Pancreas (tissue), 10 donors: ENCODE data around the gene PHACTR4. TPM values are rescaled to one million over a fixed set of nuclear protein-coding genes. Genes with fewer than 3 reads are reported as not detected.
"Not testable (repeated sequence)": the region's sequence is repeated elsewhere in the genome, so short reads cannot be mapped to it uniquely, and the experiment has no call there.

Experiments
- ATAC-seq, 4 donors: fragments of 200-7000 bp; cut with Tn5 transposase; one replicate each; pipeline versions ENCODE4 v1.8.0 to v1.9.1; 2020; ENCODE audit warnings: mild to moderate bottlenecking in 4 of 4, moderate library complexity in 4 of 4
- DNase-seq, 6 donors: peaks; one replicate each; pipeline ENCODE4 v3.0.0-alpha.2; 2020
- FAIRE-seq: peaks from 2 replicates; lab custom pipeline; 2012; peaks lifted over from hg19 to GRCh38; lab: Jason Lieb, UNC
- H3K27ac ChIP-seq, 4 donors: fragments of 200-600 bp; sonication (generic); 1 replicate in 3 of 4; 2 replicates in 1 of 4; pipeline versions ENCODE4 v1.5.0 to v1.8.0; 2020
- H3K27me3 ChIP-seq, 4 donors: fragments of 200-600 bp; one replicate each; pipeline ENCODE4 v1.8.0; 2021
- H3K36me3 ChIP-seq, 3 donors: fragments of 200-600 bp; sonication (generic) in 1 of 3; one replicate each; pipeline versions ENCODE4 v1.5.0 to v1.8.0; 2020 to 2021
- H3K4me1 ChIP-seq, 3 donors: fragments of 200-600 bp; one replicate each; pipeline ENCODE4 v1.8.0; 2021
- H3K4me3 ChIP-seq, 4 donors: fragments of 200-600 bp; sonication (generic) in 2 of 4; one replicate each; pipeline versions ENCODE4 v1.5.0 to v1.8.0; 2020 to 2021
- H3K9me3 ChIP-seq, 4 donors: fragments of 200-600 bp; one replicate each; pipeline ENCODE4 v1.8.0; 2021
- WGBS, 2 donors: extraction: QIAGEN DNeasy Blood & Tissue Kit; methylation state at CpG; one replicate each; pipeline ENCODE4 v1.1.7; 2013; 5-methylcytosine and 5-hydroxymethylcytosine counted together
- intact Hi-C, 3 donors: fragments of 100-400 bp; cut with DNase I; formaldehyde crosslinking; loops; one replicate each; pipeline versions ENCODE4 v1.11.1 to v1.14.2; 2022
- polyA plus RNA-seq, 2 donors: library from polyadenylated mRNA; stranded (reverse); fragments of 200-250 nt; gene quantifications; one replicate each; pipeline ENCODE4 v1.2.3, GENCODE V29; 2013
- total RNA-seq, 6 donors: library from RNA; stranded (reverse); fragmentation: NEBNext Ultra II Directional in 4 of 6; extraction: Animal tissue kit (Norgen Biotek cat#: 25700) in 4 of 6; gene quantifications; one replicate each; pipeline versions ENCODE4 v1.2.1 to v1.2.4, GENCODE V29; 2021 to 2023
- TF ChIP-seq, protein P1 (sequence below), 4 donors: fragments of 200-600 bp; sonication (generic) in 3 of 4; IDR thresholded peaks; one replicate each; pipeline versions ENCODE4 v1.5.0 to v1.8.0; 2021; ENCODE audit warnings: antibody characterized with exemption in 4 of 4
- donor health status: healthy with polysubstance abuse.
- donor health status: DM: no; HTN: no; CAD: no; lungs with moderate emphysema.
- donor health status: DM: no; HTN: no; CAD: no.
- donor health status: control.
- donor health status: control.
- donor health status: Bipolar disorder and iron deficiency.
- donor health status: DM: yes; HTN: yes; CAD: no.
- donor health status: DM: no; HTN: no; CAD: no.
- donor health status: DM: no; HTN: no; CAD: no.
- donor health status: DM: yes; HTN: yes; CAD: no.

Gene PHACTR4
- total and polyA plus RNA-seq, 8 donors, result 12.5 to 25.8 (median 14.1) TPM

- peaks cover 0 to 9% (median 0%) of the 10 kb centered on the region in 3 donors for H3K4me1 ChIP-seq
- DNase-seq (no peak), FAIRE-seq (no peak), ATAC-seq (no peak)
- no peak overlapping the region for H3K4me3 ChIP-seq
- intact Hi-C loops, result loop anchor here in 1 of 3 donors (10.0 kb wide), 1 partner anchor 83 kb away; no protein-coding TSS in a partner anchor
- H3K36me3 ChIP-seq, result no peaks in the 10 kb centered on the region
- H3K27me3 ChIP-seq, result no peaks in the 10 kb centered on the region
- WGBS, 2 donors, result 83 to 85% methylated on average over 6 of the region's 6 CpGs
- no peaks in the 10 kb centered on the region for H3K9me3 ChIP-seq
- no peak overlapping the region for H3K27ac ChIP-seq
- TF ChIP-seq, protein P1, sequence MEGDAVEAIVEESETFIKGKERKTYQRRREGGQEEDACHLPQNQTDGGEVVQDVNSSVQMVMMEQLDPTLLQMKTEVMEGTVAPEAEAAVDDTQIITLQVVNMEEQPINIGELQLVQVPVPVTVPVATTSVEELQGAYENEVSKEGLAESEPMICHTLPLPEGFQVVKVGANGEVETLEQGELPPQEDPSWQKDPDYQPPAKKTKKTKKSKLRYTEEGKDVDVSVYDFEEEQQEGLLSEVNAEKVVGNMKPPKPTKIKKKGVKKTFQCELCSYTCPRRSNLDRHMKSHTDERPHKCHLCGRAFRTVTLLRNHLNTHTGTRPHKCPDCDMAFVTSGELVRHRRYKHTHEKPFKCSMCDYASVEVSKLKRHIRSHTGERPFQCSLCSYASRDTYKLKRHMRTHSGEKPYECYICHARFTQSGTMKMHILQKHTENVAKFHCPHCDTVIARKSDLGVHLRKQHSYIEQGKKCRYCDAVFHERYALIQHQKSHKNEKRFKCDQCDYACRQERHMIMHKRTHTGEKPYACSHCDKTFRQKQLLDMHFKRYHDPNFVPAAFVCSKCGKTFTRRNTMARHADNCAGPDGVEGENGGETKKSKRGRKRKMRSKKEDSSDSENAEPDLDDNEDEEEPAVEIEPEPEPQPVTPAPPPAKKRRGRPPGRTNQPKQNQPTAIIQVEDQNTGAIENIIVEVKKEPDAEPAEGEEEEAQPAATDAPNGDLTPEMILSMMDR (IDR thresholded peaks at IDR 0.05), result no peak
Observed at GRCh38 chr1:28521502-28522164, 152.1 kb downstream of the PHACTR4 start.

GRCh38 chr1:28522537-28522936 is 153.0 kb downstream of the PHACTR4 start:
- 97% methylated on average over 9 of the region's 9 CpGs for WGBS, 2 donors
- intact Hi-C loops, result loop anchor here in 1 of 3 donors (10.0 kb wide), 1 partner anchor 82 kb away; no protein-coding TSS in a partner anchor
- not testable (repeated sequence) for H3K9me3 ChIP-seq

GRCh38 chr1:28525002-28525642 is 155.6 kb downstream of the PHACTR4 start:
- H3K36me3 ChIP-seq, DNase-seq, ATAC-seq, H3K4me1 ChIP-seq, H3K27me3 ChIP-seq, H3K27ac ChIP-seq, H3K4me3 ChIP-seq, FAIRE-seq, H3K9me3 ChIP-seq: not testable (repeated sequence)
- 47 to 49% methylated on average over 10 of the region's 10 CpGs for WGBS, 2 donors
- intact Hi-C loops, result loop anchor here in 1 of 3 donors (10.0 kb wide), 1 partner anchor 80 kb away; no protein-coding TSS in a partner anchor

More at GRCh38 chr1:28522537-28522936, 153.0 kb downstream of the PHACTR4 start:
- not testable (repeated sequence) for FAIRE-seq, DNase-seq, H3K27ac ChIP-seq, H3K36me3 ChIP-seq, ATAC-seq, H3K4me1 ChIP-seq, H3K4me3 ChIP-seq, H3K27me3 ChIP-seq

- TF ChIP-seq, protein P1 (IDR thresholded peaks at IDR 0.05), result no peak
- ATAC-seq (peak; percentile 56 to 90 (median 78)), DNase-seq (peak in 2 of 6 donors; percentile 31 to 32), FAIRE-seq (no peak)
- Histone ChIP-seq H3K4me3 (no peak overlapping the region), H3K9me3 (no peaks in the 10 kb centered on the region), H3K4me1 (no peaks in the 10 kb centered on the region), H3K27me3 (no peaks in the 10 kb centered on the region), H3K27ac (peak overlapping the region in 3 of 4 donors; percentile 6 to 62 (median 53)), H3K36me3 (no peaks in the 10 kb centered on the region)
- intact Hi-C loops, result loop anchor here in 1 of 3 donors (10.0 kb wide), 1 partner anchor 78 kb away; no protein-coding TSS in a partner anchor
- WGBS, 2 donors, result 72 to 73% methylated on average over 9 of the region's 9 CpGs
Observed at GRCh38 chr1:28526886-28527285, 157.3 kb downstream of the PHACTR4 start.

DNA sequence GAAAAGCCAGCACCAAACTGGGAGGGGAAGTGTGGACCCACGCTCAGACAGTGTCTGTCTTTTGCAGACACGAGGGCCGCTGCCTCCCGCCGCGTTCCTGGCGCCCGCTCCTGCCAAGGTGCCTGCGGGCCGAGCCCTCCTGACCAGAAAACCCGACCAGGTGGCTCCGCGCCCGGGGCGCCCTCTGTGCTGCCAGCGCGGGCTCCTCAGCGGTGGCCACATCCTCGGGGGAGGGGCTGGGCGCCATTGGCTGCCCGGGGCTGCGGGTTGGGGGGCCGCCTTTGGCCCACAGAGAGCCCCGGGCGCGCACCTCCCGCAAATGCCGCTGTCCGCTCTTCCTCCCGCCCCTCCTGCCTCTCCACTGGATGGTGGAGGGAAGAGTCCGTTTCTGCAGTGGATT is 160.9 kb downstream of the PHACTR4 start:
- Histone ChIP-seq H3K27me3 (no peaks in the 10 kb centered on the region), H3K4me1 (no peaks in the 10 kb centered on the region), H3K36me3 (no peaks in the 10 kb centered on the region), H3K27ac (no peak overlapping the region), H3K4me3 (no peak overlapping the region), H3K9me3 (no peaks in the 10 kb centered on the region)
- TF ChIP-seq, protein P1 (IDR thresholded peaks at IDR 0.05), result no peak
- intact Hi-C loops, result no loop called here
- FAIRE-seq, result no peak
- WGBS, 2 donors, result 95 to 96% methylated on average over 31 of the region's 31 CpGs
- DNase-seq, result peak in 1 of 6 donors; percentile 63
- ATAC-seq, result no peak
